ENCODE data around the gene SNIP1.

SNIP1 gene

GRCh38 chr1:37553927-37554808, at the start of gene SNIP1:
Gene SNIP1 (minus strand): TSS chr1:37554293. CDS start chr1:37554229, 64 bp downstream.
- H3K9me3 ChIP-seq (ENCODE audit: low read length) = peaks cover 8% of the 10 kb centered on the region
- H4K20me1 ChIP-seq (ENCODE audit: insufficient read depth, low read length) = no peaks in the 10 kb centered on the region
- peak within 1 kb of the TSS; percentile 93 for H3K4me2 ChIP-seq (ENCODE audit: low read length)
- TF ChIP-seq, protein P1, sequence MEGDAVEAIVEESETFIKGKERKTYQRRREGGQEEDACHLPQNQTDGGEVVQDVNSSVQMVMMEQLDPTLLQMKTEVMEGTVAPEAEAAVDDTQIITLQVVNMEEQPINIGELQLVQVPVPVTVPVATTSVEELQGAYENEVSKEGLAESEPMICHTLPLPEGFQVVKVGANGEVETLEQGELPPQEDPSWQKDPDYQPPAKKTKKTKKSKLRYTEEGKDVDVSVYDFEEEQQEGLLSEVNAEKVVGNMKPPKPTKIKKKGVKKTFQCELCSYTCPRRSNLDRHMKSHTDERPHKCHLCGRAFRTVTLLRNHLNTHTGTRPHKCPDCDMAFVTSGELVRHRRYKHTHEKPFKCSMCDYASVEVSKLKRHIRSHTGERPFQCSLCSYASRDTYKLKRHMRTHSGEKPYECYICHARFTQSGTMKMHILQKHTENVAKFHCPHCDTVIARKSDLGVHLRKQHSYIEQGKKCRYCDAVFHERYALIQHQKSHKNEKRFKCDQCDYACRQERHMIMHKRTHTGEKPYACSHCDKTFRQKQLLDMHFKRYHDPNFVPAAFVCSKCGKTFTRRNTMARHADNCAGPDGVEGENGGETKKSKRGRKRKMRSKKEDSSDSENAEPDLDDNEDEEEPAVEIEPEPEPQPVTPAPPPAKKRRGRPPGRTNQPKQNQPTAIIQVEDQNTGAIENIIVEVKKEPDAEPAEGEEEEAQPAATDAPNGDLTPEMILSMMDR (IDR thresholded peaks at IDR 0.05; ENCODE audit: low read length) = no peak
- no peak for TF ChIP-seq EZH2 (IDR thresholded peaks at IDR 0.05; ENCODE audit: borderline replicate concordance, low read length)
- H3K27ac ChIP-seq (ENCODE audit: low read depth, low read length, poor library complexity, severe bottlenecking) = no peak within 1 kb of the TSS
- no peaks in the 10 kb centered on the region for H3F3A ChIP-seq (ENCODE audit: insufficient read depth, low read length)
- peaks cover 19% of the 10 kb centered on the region for H3K4me1 ChIP-seq (ENCODE audit: insufficient read depth, low read length, severe bottlenecking)
- no peaks in the 10 kb centered on the region for H3K9me2 ChIP-seq (ENCODE audit: low read depth, low read length)
- no peak within 1 kb of the TSS for H2AFZ ChIP-seq (ENCODE audit: low read length)
- H3K36me3 ChIP-seq (ENCODE audit: insufficient read depth, low read length) = peaks cover 27% of the 10 kb centered on the region
- H3K79me2 ChIP-seq (ENCODE audit: insufficient read depth, low read length) = peaks cover 18% of the 10 kb centered on the region
- H3K27me3 ChIP-seq (ENCODE audit: insufficient read depth, low read length) = no peaks in the 10 kb centered on the region
- peak within 1 kb of the TSS; percentile 90 for H3K4me3 ChIP-seq (ENCODE audit: low read depth, low read length, poor library complexity, severe bottlenecking)
- peak within 1 kb of the TSS; percentile 81 for H3K9ac ChIP-seq (ENCODE audit: low read length)

DNA sequence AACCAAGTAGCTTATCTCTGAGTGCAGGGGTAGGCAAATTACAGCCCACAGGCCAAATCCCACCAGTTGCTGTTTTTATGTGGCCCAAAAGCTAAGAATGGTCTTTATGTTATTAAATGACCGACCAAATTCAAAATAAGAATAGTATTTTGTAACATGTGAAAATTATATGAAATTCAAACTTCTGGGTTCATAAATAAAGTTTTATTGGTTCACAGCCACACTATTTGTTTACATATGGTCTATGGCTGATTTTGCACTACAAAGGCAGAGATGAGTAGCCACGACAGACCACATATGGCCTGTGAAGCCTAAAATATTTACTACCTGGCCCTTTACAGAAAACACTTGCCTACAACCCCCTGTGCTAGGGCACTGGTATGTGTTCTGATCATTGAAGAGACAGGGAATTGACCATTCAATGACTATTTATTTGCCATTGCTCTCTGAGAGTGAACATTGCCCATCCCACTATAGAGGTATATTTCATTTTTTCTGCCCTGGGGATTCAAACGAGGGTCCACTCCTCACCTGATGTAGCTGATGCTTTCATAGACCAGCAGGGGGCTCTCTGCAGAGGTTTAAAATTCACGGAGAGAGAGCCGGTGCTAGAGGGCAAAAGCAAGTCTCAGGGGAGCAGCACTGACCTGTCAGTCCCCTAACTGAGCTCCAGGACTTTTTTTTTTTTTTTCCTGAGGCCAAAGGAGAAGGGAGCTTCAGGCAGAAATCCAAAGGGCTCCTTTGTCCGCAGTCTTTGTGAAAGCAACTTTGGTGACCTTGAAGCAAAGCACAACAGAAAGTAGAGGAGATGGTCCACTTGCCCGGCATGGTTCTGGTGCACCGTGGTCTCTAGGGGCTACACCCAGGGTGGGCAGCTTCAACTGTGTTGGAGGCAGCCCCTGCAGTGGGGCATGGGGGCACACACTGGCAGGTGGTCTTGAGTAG, 48.9 kb upstream of the SNIP1 start:
- no peak overlapping the region for H3K27ac ChIP-seq (ENCODE audit: low read depth, low read length, poor library complexity, severe bottlenecking)
- no peak overlapping the region for H2AFZ ChIP-seq (ENCODE audit: low read length)
- H3K9ac ChIP-seq (ENCODE audit: low read length) = no peak overlapping the region
- H3K4me2 ChIP-seq (ENCODE audit: low read length) = no peak overlapping the region
- no peaks in the 10 kb centered on the region for H3K79me2 ChIP-seq (ENCODE audit: insufficient read depth, low read length)
- H4K20me1 ChIP-seq (ENCODE audit: insufficient read depth, low read length) = no peaks in the 10 kb centered on the region
- no peaks in the 10 kb centered on the region for H3K9me3 ChIP-seq (ENCODE audit: low read length)
- no peaks in the 10 kb centered on the region for H3K9me2 ChIP-seq (ENCODE audit: low read depth, low read length)
- H3F3A ChIP-seq (ENCODE audit: insufficient read depth, low read length) = no peaks in the 10 kb centered on the region
- peaks cover 8% of the 10 kb centered on the region; the same call in 1 of the 2 replicates for H3K27me3 ChIP-seq (ENCODE audit: insufficient read depth, low read length)
- H3K4me3 ChIP-seq (ENCODE audit: low read depth, low read length, poor library complexity, severe bottlenecking) = no peak overlapping the region
- no peaks in the 10 kb centered on the region for H3K4me1 ChIP-seq (ENCODE audit: insufficient read depth, low read length, severe bottlenecking)
- H3K36me3 ChIP-seq (ENCODE audit: insufficient read depth, low read length) = no peaks in the 10 kb centered on the region
- TF ChIP-seq EZH2 (IDR thresholded peaks at IDR 0.05; ENCODE audit: borderline replicate concordance, low read length) = no peak
- TF ChIP-seq, protein P1 (IDR thresholded peaks at IDR 0.05; ENCODE audit: low read length) = peak; percentile 80

GRCh38 chr1:37601441-37601840, 47.3 kb upstream of the SNIP1 start:
- no peaks in the 10 kb centered on the region for H3F3A ChIP-seq (ENCODE audit: insufficient read depth, low read length)
- no peak overlapping the region for H3K27ac ChIP-seq (ENCODE audit: low read depth, low read length, poor library complexity, severe bottlenecking)
- H3K4me2 ChIP-seq (ENCODE audit: low read length) = no peak overlapping the region
- H3K9me3 ChIP-seq (ENCODE audit: low read length) = no peaks in the 10 kb centered on the region
- H3K79me2 ChIP-seq (ENCODE audit: insufficient read depth, low read length) = no peaks in the 10 kb centered on the region
- no peaks in the 10 kb centered on the region for H4K20me1 ChIP-seq (ENCODE audit: insufficient read depth, low read length)
- no peak overlapping the region for H3K9ac ChIP-seq (ENCODE audit: low read length)
- no peak overlapping the region for H3K4me3 ChIP-seq (ENCODE audit: low read depth, low read length, poor library complexity, severe bottlenecking)
- no peaks in the 10 kb centered on the region for H3K9me2 ChIP-seq (ENCODE audit: low read depth, low read length)
- no peaks in the 10 kb centered on the region for H3K27me3 ChIP-seq (ENCODE audit: insufficient read depth, low read length)
- H2AFZ ChIP-seq (ENCODE audit: low read length) = no peak overlapping the region
- no peaks in the 10 kb centered on the region for H3K36me3 ChIP-seq (ENCODE audit: insufficient read depth, low read length)
- H3K4me1 ChIP-seq (ENCODE audit: insufficient read depth, low read length, severe bottlenecking) = no peaks in the 10 kb centered on the region
- TF ChIP-seq, protein P1 (IDR thresholded peaks at IDR 0.05; ENCODE audit: low read length) = no peak
